BJ (cell line): ENCODE data around the gene ASAP2. TPM values are rescaled to one million over a fixed set of nuclear protein-coding genes. Genes with fewer than 3 reads are reported as not detected.

ENCODE experiments used
- CTCF ChIA-PET: fragments of 350-600 bp; formaldehyde crosslinking; extraction: SDS; loops from one replicate; lab custom pipeline; 2021; ENCODE audit warnings: antibody characterized with exemption, inconsistent platforms; lab: Yijun Ruan, JAX
- POLR2A ChIA-PET: fragments of 300-600 bp; sonication (Branson Sonifier 250); formaldehyde crosslinking; extraction: SDS; loops from one replicate; lab custom pipeline; 2021; ENCODE audit warnings: antibody characterized with exemption; lab: Charles Lee
- DNase-seq: peaks from one replicate; pipeline ENCODE4 v3.0.0-alpha.2; 2011; ENCODE audit warnings: low read depth
- H3K27me3 ChIP-seq: 2 replicates; pipeline ENCODE4 v1.6.0; 2011; ENCODE audit warnings: low read length; ENCODE audit not compliant: control insufficient read depth, insufficient read depth
- H3K36me3 ChIP-seq: 2 replicates; pipeline ENCODE4 v1.5.1; 2011; ENCODE audit warnings: low read length; ENCODE audit not compliant: control insufficient read depth, insufficient read depth
- H3K4me3 ChIP-seq: 2 replicates; pipeline ENCODE4 v1.5.1; 2011; ENCODE audit warnings: low read depth, mild to moderate bottlenecking, control low read depth, low read length
- CTCF ChIP-seq: IDR thresholded peaks from 2 replicates; pipeline ENCODE4 v1.5.1; 2011; ENCODE audit warnings: low read depth, mild to moderate bottlenecking, control low read depth, inconsistent platforms, low read length, moderate library complexity; ENCODE audit not compliant: insufficient read depth
- polyA plus RNA-seq: library from polyadenylated mRNA; depleted of rRNA; stranded (reverse); fragments of >200 nt; gene quantifications from 2 replicates; pipeline ENCODE4 v1.2.3, GENCODE V29; 2011

The ASAP2 gene
- polyA plus RNA-seq, 1 experiment, result 14.1 TPM

- H3K27me3 ChIP-seq, result no peaks in the 10 kb centered on the region
- no peak for DNase-seq
- ChIA-PET POLR2A (no interaction called here), CTCF (no interaction called here)
- no peak overlapping the region for H3K4me3 ChIP-seq
- H3K36me3 ChIP-seq, result peaks cover 11% of the 10 kb centered on the region
- no peak for TF ChIP-seq CTCF
Observed at GRCh38 chr2:9319338-9319715, 112.7 kb downstream of the ASAP2 start.

GRCh38 chr2:9322576-9322975, 116.0 kb downstream of the ASAP2 start:
- no peak for TF ChIP-seq CTCF
- DNase-seq, result no peak
- ChIA-PET CTCF (interaction anchor here (1.4 kb wide), 1 partner anchor 10 kb away, joined by 4 read pairs; no protein-coding TSS in a partner anchor), POLR2A (no interaction called here)
- Histone ChIP-seq H3K36me3 (peaks cover 11% of the 10 kb centered on the region), H3K27me3 (no peaks in the 10 kb centered on the region), H3K4me3 (no peak overlapping the region)

GRCh38 chr2:9325428-9325827, 118.8 kb downstream of the ASAP2 start:
- H3K4me3 ChIP-seq, result no peak overlapping the region
- H3K36me3 ChIP-seq, result peaks cover 12% of the 10 kb centered on the region
- POLR2A ChIA-PET, result no interaction called here
- DNase-seq, result no peak
- no peak for TF ChIP-seq CTCF
- H3K27me3 ChIP-seq, result no peaks in the 10 kb centered on the region
- CTCF ChIA-PET, result no interaction called here

GRCh38 chr2:9326975-9327374, 120.4 kb downstream of the ASAP2 start:
- DNase-seq, result no peak
- no peak overlapping the region for H3K4me3 ChIP-seq
- peaks cover 11% of the 10 kb centered on the region for H3K36me3 ChIP-seq
- no peak for TF ChIP-seq CTCF
- POLR2A ChIA-PET, result no interaction called here
- CTCF ChIA-PET, result interaction anchor here (1.1 to 1.3 kb wide), 2 partner anchors 14 to 17 kb away, joined by 3 to 6 read pairs; no protein-coding TSS in a partner anchor
- H3K27me3 ChIP-seq, result no peaks in the 10 kb centered on the region

- POLR2A ChIA-PET, result no interaction called here
- CTCF ChIA-PET, result interaction anchor here (1.1 kb wide), 1 partner anchor 15 kb away, joined by 3 read pairs; no protein-coding TSS in a partner anchor
- H3K27me3 ChIP-seq, result no peaks in the 10 kb centered on the region
- peaks cover 10% of the 10 kb centered on the region for H3K36me3 ChIP-seq
- no peak overlapping the region for H3K4me3 ChIP-seq
- DNase-seq, result no peak
- TF ChIP-seq CTCF, result no peak
Observed at GRCh38 chr2:9327873-9328352, 121.3 kb downstream of the ASAP2 start.
